Left kidney (tissue), 2 donors: ENCODE data around the gene CACNA1A. TPM values are rescaled to one million over a fixed set of nuclear protein-coding genes. Genes with fewer than 3 reads are reported as not detected.

Experiments used
- DNase-seq: peaks from one replicate; pipeline ENCODE4 v3.0.0-alpha.2; 2013
- polyA plus RNA-seq: library from polyadenylated mRNA; unstranded; fragments of 120-200 nt; gene quantifications from one replicate; pipeline ENCODE4 v1.2.1, GENCODE V29; 2013; ENCODE audit not compliant: insufficient read length

The CACNA1A gene
- polyA plus RNA-seq, 1 donor, result 2.9 TPM

DNA sequence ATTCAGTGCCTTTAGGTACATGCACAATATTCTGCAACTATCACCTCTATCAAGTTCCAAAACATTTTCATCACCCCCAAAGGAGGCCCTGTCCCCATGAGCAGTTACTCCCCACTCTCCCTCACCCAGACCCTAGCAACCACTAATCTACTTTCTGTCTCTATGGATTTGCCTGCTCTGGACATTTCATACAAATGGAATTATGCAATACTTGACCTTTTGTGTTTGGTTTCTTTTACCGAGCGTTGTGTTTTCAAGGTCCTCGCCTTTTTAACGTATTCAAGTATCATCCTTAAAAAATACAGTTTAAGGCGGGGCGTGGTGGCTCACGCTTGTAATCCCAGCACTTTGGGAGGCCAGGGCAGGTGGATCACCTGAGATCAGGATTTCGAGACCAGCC, 196.4 kb downstream of the CACNA1A start:
- DNase-seq, result no peak

DNA sequence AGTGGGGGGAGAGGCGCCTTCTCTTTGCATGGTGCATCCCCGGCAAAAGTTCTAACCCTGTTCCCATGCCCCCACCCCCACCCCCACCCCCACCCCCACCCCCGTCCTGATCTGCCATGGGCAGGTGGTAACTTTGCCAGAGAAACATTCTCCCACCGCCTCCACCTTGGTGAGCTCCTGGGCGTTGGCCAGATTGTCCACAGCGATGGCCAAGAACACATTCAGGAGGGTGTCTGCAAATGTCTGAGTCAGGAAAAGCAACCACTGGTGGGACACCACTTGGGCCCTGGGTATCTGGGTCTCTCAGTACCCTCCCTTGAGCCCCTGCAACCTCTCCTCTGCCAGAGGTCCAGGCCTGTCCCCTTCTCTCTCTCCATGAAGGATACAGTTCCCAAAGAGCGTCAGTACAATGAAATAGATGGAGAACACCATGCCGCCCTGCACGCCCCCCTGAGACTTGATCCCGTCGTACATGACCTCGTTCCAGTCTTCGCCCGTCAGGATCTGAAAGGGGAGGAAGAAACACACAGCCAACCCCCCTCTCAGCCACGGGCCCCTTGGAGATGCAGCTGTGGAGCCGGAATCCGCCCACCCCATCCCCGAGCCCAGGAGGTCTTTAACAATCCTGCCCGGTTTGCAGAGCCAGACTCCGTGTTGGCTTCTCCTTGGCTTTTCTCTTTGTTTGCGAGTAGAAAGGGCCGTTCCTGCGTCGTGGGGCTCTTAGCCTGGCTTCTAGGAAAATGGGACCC, 202.7 kb downstream of the CACNA1A start:
- no peak for DNase-seq

DNA sequence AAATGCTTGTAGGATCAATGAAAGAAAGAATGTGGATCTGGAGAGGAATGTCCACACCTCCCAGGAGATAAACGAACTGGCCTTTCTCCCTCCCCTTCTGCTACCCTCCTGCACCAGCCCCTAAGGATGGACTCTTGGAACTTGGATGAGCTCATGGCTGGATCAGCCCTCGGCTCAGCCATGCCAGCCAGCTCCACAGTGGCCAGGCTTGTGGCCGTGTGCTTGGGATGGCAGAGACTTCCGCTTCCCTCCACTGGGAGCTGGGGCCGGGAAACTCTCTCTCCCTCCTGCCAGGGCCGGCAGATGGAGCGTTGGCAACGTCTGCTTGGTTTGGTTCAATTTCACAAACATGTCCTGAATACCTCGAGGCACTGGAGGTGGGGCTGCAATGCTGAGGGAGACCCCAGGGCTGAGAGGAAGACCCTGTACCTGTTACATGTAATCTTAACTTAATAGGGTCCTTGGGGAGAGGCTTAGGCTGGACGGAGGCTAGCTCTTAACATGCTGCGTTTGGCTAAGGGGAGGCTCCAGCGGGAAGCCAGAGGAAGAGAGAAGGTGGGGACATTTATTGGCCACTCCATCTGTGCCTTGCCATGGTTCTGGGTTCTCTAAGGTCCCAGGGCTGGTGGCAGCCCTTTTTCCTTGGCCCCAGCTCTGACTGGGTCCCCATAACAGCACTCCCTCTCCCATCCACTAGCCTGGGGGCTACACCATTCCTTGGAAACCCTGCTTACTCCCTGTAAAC, 203.6 kb downstream of the CACNA1A start:
- no peak for DNase-seq

DNA sequence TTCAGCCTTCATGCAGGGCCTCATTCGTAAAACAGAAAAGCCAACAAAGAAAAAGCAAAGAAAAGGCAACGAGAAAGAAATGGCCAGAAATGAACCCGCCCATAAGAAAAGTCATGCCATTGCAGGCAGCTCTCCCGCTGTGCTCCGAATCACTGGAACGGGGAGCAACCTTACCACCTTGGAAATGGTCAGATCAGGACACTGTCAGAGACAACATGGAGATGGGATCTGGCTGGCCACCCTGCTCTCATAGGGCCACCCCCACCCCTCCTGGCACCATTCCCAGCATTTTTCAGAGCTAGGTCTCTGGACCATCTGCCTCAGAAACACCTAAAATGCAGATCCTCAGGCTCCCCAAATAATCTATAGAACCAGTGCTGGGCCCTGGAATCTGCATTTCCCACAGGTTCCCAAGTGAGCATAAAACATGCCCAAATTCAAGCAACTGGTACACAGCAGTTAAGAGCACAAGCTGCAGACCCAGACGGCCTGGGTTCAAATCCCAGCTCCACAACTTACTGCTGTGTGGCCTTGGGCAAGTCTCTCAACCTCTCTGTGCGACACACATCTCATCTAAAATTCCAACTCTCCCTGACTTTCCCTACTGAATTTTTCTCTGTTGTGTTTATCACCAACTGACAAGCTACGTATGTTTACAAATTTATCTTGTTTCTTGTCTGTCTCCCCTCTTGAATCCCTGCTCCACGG, 204.5 kb downstream of the CACNA1A start:
- DNase-seq, result no peak

DNA sequence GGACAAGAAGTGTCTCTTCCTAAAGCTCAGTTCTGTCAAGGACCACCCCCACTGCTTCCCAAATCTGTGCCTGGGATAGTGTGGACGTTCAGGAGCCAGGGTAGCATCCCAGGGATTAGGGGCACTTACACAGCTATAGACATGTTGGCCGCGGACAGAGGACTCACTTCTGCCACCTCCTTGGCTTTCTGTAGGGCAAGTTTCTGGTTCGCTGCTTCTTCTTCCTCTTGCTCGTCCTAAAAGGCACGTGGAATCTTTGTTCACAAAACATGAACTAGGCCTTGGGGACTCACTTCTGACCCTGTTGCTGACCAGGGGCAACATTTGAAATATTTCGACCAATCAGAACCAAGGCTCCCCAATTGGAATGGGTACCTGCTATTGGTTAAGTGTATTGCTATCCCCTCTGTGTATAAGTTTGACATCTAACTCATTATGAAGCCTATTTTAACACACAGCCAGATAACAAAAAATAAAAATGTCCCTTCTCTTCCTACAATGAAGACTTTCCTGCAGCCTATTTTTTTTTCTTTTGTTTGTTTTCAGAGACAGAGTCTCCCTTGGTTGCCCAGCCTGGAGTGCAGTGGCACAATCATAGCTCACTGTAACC, 205.8 kb downstream of the CACNA1A start:
- DNase-seq, result no peak

DNA sequence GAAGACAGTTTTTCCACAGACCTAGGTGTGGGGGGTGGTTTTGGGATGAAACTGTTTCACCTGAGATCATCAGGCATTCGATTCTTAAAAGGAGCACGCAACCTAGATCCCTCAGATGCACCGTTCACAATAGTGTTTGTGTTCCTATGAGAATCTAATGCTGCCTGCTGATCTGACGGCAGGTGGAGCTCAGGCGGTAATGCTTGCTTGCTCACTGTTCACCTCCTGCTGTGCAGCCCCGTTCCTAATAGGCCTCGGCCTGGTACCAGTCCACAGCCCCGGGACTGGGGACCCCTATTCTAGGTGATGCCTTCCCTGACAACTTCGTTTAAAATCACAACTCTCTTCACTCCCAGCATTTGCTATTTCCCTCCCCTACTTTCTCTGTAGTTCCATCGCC, 206.4 kb downstream of the CACNA1A start:
- DNase-seq, result no peak

DNA sequence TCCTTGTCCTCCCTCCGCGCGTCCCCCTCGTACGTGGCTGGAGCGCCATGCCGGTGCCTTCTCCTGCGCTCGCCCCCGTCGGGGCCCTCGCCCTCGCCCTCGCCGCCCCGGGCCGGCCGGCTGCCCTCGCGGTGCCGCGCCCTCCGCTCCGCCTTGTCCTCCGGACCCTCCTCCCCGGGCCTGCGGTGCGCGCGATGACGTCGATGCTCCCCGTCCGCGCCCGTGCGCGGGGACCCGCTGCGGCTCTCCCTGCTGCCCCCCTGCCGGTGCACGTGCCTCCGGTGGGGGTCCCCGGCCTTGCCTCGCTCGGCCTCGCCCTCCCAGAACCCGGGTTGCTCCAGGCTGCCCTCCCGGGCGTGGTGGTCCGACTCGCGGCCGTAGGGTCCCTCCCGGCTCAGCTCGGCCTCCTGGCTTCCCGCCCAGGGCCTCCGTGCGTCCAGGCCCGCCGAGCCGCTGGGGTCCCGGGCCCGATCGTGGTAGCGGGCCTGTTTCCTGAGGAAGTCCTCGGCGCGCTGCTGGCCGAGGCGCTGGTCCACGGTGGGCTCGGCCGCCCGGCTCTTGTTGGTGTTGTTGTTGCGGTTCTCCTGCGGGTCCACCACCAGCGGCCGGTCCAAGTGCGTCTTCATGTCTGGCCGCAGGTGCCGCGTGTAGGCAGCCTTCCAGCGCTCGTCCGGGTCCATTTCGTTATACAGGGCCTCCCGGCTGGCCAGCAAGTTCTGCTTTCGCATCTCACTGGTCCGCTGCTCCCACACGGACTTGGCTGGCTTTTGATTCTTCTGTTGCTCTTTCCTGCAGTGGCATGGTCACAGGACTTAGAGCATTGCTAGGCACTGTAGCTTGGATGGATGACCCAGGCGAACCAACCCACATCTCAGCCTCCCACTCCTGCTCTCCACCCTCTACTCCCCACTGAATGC, 207.5 kb downstream of the CACNA1A start:
- DNase-seq, result no peak

DNA sequence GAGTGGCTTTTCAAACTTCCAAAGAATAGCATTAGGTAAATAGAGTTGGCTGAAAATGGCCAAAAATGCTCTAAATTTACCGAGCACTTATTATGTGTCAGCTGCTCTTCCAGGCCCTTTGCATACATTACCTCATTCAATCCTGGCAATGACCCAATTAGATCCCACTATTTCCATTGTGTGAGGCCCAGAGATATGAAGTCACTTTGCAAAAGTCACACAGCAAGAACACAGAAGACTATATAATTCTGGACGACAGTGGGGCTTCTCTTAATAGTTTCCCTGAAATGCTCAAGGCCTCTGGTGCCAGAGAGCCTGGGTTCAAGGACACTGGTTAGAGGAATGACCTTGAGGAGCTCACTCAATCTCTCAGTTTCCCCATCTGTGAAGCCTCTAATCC, 209.3 kb downstream of the CACNA1A start:
- no peak for DNase-seq

DNA sequence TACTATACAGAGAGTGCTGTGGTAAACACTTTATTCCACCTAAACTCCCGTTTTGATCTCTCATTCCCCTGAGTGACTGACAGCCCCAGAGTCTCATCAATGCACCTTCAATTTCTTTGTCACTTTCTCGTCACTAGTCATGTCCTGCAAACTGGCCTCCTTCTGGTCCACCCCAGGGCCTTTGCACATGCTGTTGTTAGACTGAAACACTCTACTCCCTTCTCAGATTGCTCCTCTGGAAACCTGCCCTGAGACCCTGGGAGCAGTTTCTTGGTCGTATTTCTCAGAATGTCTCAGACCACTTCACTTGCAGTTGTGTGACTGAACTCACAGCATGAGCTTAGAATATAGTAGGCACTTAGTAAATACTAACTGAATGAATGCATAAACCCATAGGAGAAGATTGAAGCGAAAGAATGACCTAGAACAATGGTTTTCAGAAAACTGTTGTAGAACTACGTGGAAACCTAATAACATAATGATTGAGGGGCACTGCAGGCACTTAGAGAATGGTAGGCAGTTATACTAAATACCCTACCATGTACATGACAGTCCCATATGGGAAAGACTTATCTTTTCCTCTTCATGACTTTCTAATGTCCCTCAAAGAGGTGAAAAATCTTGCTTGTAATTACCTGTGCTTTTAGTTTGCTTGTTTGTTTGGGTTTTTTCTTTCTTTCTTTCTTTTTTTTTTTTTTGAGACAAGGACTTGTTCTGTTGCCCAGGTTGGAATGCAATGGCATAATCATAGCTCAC, 211.3 kb downstream of the CACNA1A start:
- DNase-seq, result no peak

DNA sequence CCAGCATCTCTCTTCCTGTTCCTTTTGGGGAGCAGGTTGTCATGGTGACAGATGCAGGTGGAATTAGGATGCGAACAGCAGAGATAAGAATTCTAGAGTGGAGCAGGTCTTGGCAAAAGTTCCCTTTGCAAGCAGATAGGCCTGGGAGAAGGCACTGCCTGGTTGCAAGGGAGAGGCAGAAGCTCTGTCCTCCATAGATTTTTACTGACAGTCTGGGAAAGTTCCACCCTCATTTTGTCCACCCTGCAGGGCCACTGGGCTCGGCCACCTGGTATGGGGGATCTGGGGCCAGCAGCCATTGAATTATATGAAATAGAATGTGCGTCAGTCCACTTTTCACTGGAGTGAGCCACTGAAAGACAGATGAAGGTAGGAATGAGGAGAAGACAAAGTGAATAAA, 214.4 kb downstream of the CACNA1A start:
- DNase-seq, result no peak

DNA sequence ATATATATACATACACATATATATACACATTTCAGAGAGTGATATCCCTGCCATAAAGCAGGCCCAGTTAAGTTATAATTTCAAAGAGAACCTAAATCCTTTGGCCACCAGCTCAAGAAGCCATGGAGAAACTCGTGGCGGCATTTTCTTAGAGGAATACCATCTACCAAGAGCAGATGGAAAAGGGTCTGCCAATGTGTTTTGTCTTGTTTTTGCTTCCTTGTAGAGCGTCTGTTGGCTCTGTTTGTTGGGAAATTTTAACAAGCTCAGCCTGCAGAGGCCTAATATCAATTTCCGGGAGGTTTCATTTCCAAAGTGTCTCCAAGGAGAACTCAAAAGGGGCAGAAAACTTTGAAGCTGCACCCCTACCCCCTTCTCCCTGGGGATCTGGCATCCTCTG, 215.5 kb downstream of the CACNA1A start:
- DNase-seq, result no peak

DNA sequence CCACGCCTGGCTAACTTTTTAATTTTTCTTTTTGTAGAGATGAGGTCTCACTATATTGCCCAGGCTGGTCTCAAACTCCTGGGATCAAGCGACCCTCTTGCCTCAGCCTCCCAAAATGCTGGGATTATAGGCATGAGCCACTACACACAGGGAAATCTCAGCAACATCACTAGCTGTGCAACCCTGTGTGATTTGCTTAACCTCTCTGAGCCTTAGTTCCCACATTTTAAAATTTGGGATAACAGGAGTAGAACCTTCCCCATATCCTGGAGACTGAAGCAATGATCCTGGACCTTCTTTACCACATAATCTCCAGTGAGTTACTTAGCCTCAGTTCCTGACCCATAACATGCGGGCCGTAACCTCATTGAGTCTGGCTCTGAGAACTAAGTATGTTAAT, 217.0 kb downstream of the CACNA1A start:
- DNase-seq, result no peak

DNA sequence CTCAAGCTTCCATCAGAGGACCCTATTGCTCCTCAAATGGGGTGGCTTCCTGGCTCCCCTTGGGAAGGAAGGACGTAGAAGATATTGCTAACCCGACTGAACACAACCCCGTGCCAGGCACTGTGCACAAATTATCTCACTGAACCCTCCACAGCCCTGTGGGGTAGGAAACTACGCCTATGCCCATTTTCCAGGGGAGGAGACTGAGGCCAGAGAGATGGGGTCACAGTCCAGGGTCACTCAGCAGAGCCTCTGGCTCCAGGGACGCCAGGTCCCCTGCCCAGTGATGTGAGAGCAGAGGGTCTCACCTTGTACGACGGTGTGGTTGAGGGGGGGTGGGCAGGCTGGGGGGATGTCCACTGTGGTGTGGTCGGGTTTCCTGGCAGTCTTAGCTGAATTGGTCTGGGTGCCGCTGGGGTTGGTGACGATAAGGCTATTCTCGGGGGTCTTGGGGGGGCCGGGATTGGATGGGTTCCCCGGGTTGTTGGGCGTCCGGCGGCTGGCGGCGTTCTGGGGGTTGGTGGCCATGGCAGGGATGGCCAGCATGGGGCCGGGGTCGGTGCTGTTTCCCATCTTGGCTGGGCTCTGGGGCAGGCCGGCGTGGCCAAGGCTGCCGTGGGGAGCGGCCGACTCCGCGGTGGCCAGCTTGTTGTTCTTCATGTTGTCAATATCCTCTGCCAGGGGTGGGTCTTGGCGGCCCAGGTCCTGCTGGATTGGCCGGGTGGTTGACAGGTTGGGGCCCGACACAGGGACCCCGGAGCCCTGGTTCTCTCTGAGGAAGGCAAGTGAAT, 219.9 kb downstream of the CACNA1A start:
- DNase-seq, result no peak

DNA sequence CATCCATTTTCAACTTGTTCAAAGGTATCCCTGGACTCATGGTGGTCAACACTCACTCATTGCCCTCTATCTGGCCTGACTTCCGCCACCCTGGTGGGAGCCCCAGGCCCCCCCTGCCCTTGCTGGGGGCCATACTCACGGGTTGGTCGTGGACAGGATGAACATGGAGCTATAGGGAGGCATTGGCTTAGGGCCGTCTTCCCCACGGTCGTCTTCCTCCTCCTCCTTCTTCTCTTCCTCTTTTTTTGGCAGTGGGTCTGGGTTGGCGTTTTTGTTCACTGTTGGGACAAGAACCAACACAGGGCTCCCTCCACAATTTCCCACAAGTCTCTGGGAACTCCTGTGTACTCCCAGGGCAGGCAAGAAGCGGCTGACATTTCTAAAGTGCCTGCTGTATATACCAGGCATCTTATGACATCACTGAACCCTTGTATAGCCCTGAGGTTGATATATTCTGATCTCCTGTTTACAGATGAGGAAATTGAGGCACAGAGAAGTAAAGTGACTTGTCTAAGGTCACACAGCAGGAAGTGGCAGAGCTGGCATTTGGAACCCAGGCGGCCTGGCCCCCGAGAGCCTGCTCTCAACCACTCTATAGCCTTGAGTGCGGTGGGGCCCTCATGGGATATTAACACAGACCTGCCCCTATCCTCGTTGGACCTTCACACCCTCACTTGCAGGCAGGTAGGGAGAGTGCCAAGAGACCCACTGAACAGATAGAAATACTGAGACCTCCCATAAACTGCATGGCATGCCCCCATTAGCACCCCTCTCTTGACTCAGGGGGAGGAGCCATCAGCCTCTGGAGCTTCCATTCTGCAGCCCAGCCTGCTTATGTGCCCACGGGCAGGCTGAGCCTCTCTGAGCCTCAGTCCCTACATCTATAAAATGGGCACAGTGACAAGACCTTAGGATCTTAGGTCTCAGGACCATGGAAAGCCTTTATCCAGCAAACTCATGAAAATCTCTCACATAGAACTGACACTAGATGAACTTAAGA, 221.1 kb downstream of the CACNA1A start:
- no peak for DNase-seq

DNA sequence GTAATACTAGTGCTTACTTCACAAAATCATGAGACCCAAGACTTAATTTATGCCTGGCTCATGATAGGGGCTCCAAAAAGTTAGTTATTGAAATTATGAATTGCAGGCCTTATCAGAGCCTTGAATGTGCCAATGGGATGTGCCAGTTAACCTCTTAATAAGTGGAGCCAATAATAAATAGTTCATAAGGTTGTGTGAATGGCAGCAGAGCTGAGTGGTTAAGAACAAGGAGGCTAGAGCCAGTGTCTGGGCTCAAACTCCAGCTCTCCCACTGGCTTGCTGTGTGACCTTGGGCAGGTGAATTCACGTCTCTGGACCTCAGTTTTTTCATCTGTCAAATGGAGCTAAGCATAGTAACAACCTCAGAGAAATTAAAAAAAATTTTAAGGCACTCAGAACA, 222.4 kb downstream of the CACNA1A start:
- DNase-seq, result no peak

DNA sequence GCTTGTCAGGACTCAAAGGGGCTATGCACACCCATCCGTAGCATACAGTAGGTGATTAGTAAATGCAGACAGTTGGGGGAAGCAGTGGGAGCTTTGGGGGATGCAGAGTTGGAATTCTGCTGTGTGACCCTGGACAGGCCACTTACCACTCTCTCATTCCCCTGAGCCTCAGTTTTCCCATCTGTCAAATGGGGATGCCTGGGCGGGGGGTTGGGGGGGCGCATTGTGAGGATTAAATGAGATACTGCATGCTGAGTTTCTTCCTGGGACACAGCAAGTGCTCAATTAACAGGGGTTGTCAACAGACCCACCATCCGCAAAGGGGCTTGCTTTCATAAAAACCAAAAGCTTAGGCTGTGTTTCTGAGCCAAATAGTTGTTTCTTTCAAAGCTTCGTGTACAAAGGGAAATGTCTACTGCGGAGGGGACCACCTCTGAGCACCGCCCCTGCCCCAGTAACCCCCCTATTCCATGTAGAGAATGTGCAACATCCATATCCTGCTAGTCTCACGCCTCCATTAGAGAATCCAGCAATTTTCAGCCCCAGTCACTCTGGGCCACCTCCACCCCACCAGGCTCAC, 223.7 kb downstream of the CACNA1A start:
- no peak for DNase-seq

DNA sequence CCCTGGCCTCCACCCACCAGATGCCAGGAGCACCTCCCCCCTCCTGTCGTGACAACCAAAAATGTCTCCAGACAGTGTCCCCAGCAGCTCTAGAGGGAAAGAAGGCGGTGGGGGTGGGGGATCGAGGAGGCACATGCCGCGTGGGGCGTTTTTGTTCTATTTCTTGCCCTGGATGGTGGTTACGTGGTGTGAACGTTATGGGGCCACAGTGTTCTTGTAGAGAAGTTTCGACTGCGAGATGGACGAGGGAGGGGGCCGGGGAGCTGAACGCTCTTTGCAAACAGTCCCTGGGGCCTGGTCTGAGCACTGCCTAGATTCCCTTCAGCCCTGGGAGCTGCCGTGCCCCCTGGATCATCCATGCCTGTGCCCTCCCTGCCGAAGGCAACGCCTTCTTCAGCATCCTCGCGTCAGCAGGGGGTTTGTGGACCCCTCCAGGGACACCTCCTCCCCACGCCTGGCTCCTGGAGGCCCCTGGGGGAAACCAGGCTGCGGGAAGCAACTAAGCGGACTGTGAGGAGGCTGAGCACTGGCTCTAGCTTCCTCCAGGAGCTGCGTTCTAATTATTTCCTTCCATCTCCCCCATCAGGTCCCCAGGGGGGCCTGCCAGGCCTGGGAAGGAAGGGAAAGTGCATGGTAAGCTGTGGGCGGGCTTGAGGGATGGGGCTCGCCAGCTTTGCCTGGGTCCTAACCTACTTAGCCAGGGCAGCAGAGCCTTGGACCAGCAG, 224.6 kb downstream of the CACNA1A start:
- DNase-seq, result no peak
